Stomach (tissue), 4 donors: Measurements from ENCODE around the gene DNAJC15.

Experiments used
- CTCF ChIP-seq, 7 experiments: fragments of 450-650 bp in 4 of 7; fragments of 200-600 bp in 3 of 7; sonication (generic) in 3 of 7; IDR thresholded peaks; one replicate each; pipeline ENCODE4 v1.5.1; 2016 to 2019; ENCODE audit warnings: antibody characterized with exemption in 7 of 7, control low read depth in 2 of 7, mild to moderate bottlenecking in 1 of 7
- POLR2A ChIP-seq, 4 donors: fragments of 450-650 bp; IDR thresholded peaks; one replicate each; pipeline ENCODE4 v1.6.1; 2016; ENCODE audit warnings: antibody characterized with exemption in 4 of 4, control low read depth in 2 of 4, mild to moderate bottlenecking in 1 of 4, moderate library complexity in 1 of 4
- POLR2AphosphoS5 ChIP-seq, 3 donors: sonication (generic); formaldehyde crosslinking; IDR thresholded peaks; one replicate each; pipeline ENCODE4 v1.6.1; 2016; ENCODE audit warnings: antibody characterized with exemption in 3 of 3

GRCh38 chr13:43014162-43014561 is 9.2 kb upstream of the DNAJC15 start:
- TF ChIP-seq CTCF (IDR thresholded peaks at IDR 0.05) (no peak), POLR2A (IDR thresholded peaks at IDR 0.05) (no peak), POLR2AphosphoS5 (IDR thresholded peaks at IDR 0.05) (no peak)
